ENCODE results near the gene AFF4. TPM values are rescaled to one million over a fixed set of nuclear protein-coding genes. Genes with fewer than 3 reads are reported as not detected.

Gene AFF4
- total and polyA plus RNA-seq, 9 of the 15 experiments (the other 6 are each of a cell fraction or from before 2014, with no cell fraction given): 1.7 to 25.8 (median 17.9) TPM

DNA sequence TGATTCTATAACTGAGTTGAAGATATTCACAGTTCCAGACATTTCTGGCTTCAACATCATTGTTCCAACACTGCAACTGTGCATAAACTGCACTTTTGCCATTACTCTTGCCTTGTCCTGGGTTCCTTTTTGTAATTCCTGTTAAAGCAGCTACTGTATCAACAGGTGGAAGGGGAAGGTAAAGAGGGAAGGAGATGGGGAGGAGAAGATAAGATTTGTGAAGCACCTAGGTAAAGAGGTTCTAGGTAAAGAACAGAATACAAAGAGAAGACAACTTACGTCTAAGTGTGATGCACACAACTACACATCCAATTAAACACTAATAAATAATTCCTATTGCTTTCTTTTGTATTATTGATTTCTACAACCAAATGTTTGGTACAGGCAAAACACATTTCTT is 53.7 kb downstream of the AFF4 start (continued):
- TF ChIP-seq, protein P1, sequence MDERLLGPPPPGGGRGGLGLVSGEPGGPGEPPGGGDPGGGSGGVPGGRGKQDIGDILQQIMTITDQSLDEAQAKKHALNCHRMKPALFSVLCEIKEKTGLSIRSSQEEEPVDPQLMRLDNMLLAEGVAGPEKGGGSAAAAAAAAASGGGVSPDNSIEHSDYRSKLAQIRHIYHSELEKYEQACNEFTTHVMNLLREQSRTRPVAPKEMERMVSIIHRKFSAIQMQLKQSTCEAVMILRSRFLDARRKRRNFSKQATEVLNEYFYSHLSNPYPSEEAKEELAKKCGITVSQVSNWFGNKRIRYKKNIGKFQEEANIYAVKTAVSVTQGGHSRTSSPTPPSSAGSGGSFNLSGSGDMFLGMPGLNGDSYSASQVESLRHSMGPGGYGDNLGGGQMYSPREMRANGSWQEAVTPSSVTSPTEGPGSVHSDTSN (CRISPR knock-in tag; IDR thresholded peaks at IDR 0.05; ENCODE audit: low read depth): no peak
- TF ChIP-seq, protein P1 (tag; conservative IDR thresholded peaks at IDR 0.05; ENCODE audit: low read depth): no peak
- no peak for TF ChIP-seq CBX1 (IDR thresholded peaks at IDR 0.05; ENCODE audit: low read depth)
- no peak for TF ChIP-seq MIER1 (IDR thresholded peaks at IDR 0.05; ENCODE audit: low read depth)
- no peak for TF ChIP-seq CBX5 (IDR thresholded peaks at IDR 0.05; ENCODE audit: borderline replicate concordance, low read depth)
- no peak for TF ChIP-seq MCM3 (IDR thresholded peaks at IDR 0.05)
- no peak for TF ChIP-seq STAT5B (CRISPR knock-in tag; IDR thresholded peaks at IDR 0.05)
- no peak for TF ChIP-seq CHD1 (IDR thresholded peaks at IDR 0.05; ENCODE audit: low read length)
- TF ChIP-seq ZNF75A (CRISPR knock-in tag; IDR thresholded peaks at IDR 0.05): no peak
- TF ChIP-seq ILF3 (IDR thresholded peaks at IDR 0.05; ENCODE audit: borderline replicate concordance): no peak
- no peak for TF ChIP-seq ZNF232 (CRISPR knock-in tag; IDR thresholded peaks at IDR 0.05)
- no peak for TF ChIP-seq RB1 (IDR thresholded peaks at IDR 0.05; ENCODE audit: low read depth)
- no peak for TF ChIP-seq ZKSCAN8 (CRISPR knock-in tag; IDR thresholded peaks at IDR 0.05)
- TF ChIP-seq E2F3 (CRISPR knock-in tag; IDR thresholded peaks at IDR 0.05): no peak
- TF ChIP-seq ARID1B (IDR thresholded peaks at IDR 0.05): no peak
- TF ChIP-seq CCAR2 (IDR thresholded peaks at IDR 0.05; ENCODE audit: low read depth, low read length): no peak
- no peak for TF ChIP-seq SOX6 (IDR thresholded peaks at IDR 0.05)
- no peak for TF ChIP-seq ZNF586 (CRISPR knock-in tag; conservative IDR thresholded peaks at IDR 0.05)

Measured in K562 (cell line).